K562 (cell line): ENCODE measurements around the gene PDLIM7. TPM values are rescaled to one million over a fixed set of nuclear protein-coding genes. Genes with fewer than 3 reads are reported as not detected.

Experiments used
- AFF1 ChIP-seq, 2 experiments: fragments of 450-650 bp; IDR thresholded peaks; 2 replicates each; pipeline ENCODE4 v1.6.1; 2018; ENCODE audit warnings: mild to moderate bottlenecking in 2 of 2, low read depth in 1 of 2; ENCODE audit not compliant: partially characterized antibody in 2 of 2
- ATF4 ChIP-seq: fragments of 450-650 bp; formaldehyde crosslinking; IDR thresholded peaks from 2 replicates; pipeline ENCODE4 v1.4.0; 2022; ENCODE audit warnings: mild to moderate bottlenecking, moderate library complexity
- CBFB ChIP-seq: sonication (generic); formaldehyde crosslinking; IDR thresholded peaks from 2 replicates; pipeline ENCODE4 v1.4.0; 2020; ENCODE audit warnings: mild to moderate bottlenecking, missing genetic modification reagents
- CREB3 ChIP-seq: fragments of 450-650 bp; conservative IDR thresholded peaks from 2 replicates; pipeline ENCODE4 v1.6.1; 2016; ENCODE audit warnings: missing genetic modification characterization, low read depth, mild to moderate bottlenecking, missing compliant biosample characterization, moderate library complexity
- CSDE1 ChIP-seq, 2 experiments: fragments of 450-650 bp; IDR thresholded peaks; 2 replicates each; pipeline ENCODE4 v1.6.1; 2016; ENCODE audit warnings: mild to moderate bottlenecking in 1 of 2
- ELF1 ChIP-seq: fragments of 200-800 bp; sonication (Bioruptor generic); IDR thresholded peaks from 2 replicates; pipeline ENCODE4 v1.6.1; 2016; ENCODE audit warnings: missing genetic modification characterization, missing compliant biosample characterization
- HNRNPL ChIP-seq: fragments of 200-400 bp; formaldehyde crosslinking; IDR thresholded peaks from 2 replicates; pipeline ENCODE4 v1.6.1; 2017; ENCODE audit warnings: low read depth, mild to moderate bottlenecking, low read length
- HOXB6 ChIP-seq: fragments of 250-450 bp; sonication (Bioruptor Pico); IDR thresholded peaks from 2 replicates; pipeline ENCODE4 v1.5.1; 2022; ENCODE audit warnings: mild to moderate bottlenecking, borderline replicate concordance
- ILK ChIP-seq: fragments of 450-650 bp; IDR thresholded peaks from 2 replicates; pipeline ENCODE4 v1.6.1; 2016; ENCODE audit warnings: missing genetic modification characterization, low read depth, mild to moderate bottlenecking, missing compliant biosample characterization, moderate library complexity, borderline replicate concordance
- KDM4B ChIP-seq, 2 experiments: fragments of 450-650 bp in 1 of 2; sonication (generic) in 1 of 2; IDR thresholded peaks; 2 replicates each; pipeline ENCODE4 v1.6.1; 2016 to 2017; ENCODE audit warnings: borderline replicate concordance in 2 of 2, antibody characterized with exemption in 1 of 2, low read depth in 1 of 2, mild to moderate bottlenecking in 1 of 2
- LCOR ChIP-seq: sonication (generic); formaldehyde crosslinking; IDR thresholded peaks from 2 replicates; pipeline ENCODE4 v1.8.0; 2022; ENCODE audit warnings: mild to moderate bottlenecking, missing genetic modification reagents
- NBN ChIP-seq: fragments of 450-650 bp; IDR thresholded peaks from 2 replicates; pipeline ENCODE4 v1.6.1; 2016; ENCODE audit warnings: low read depth, mild to moderate bottlenecking
- NUFIP1 ChIP-seq: fragments of 450-650 bp; IDR thresholded peaks from 2 replicates; pipeline ENCODE4 v1.6.1; 2018; ENCODE audit not compliant: partially characterized antibody
- PTRF ChIP-seq: fragments of 450-650 bp; IDR thresholded peaks from 2 replicates; pipeline ENCODE4 v1.6.1; 2016; ENCODE audit warnings: mild to moderate bottlenecking, missing genetic modification characterization, missing compliant biosample characterization
- SRSF3 ChIP-seq: fragments of 200-400 bp; formaldehyde crosslinking; IDR thresholded peaks from 2 replicates; pipeline ENCODE4 v1.6.1; 2016; ENCODE audit warnings: mild to moderate bottlenecking, low read length, moderate library complexity; ENCODE audit not compliant: insufficient read depth
- ZNF24 ChIP-seq: fragments of 450-650 bp; IDR thresholded peaks from 2 replicates; pipeline ENCODE4 v1.6.1; 2016
- ZNF253 ChIP-seq: fragments of 250-450 bp; sonication (Bioruptor Pico); conservative IDR thresholded peaks from 2 replicates; pipeline ENCODE4 v1.6.1; 2021; ENCODE audit warnings: mild to moderate bottlenecking
- ZNF3 ChIP-seq: fragments of 250-450 bp; sonication (Bioruptor Pico); IDR thresholded peaks from 2 replicates; pipeline ENCODE4 v1.5.0; 2021; ENCODE audit warnings: mild to moderate bottlenecking, moderate library complexity
- ZNF347 ChIP-seq: fragments of 450-650 bp; formaldehyde crosslinking; IDR thresholded peaks from 2 replicates; pipeline ENCODE4 v1.4.0; 2020; ENCODE audit warnings: low read depth, mild to moderate bottlenecking, moderate library complexity
- ZNF507 ChIP-seq: conservative IDR thresholded peaks from 2 replicates; pipeline ENCODE4 v1.6.1; 2017; ENCODE audit warnings: missing genetic modification characterization, missing compliant biosample characterization
- ZNF766 ChIP-seq: fragments of 200-800 bp; sonication (Bioruptor generic); conservative IDR thresholded peaks from 2 replicates; pipeline ENCODE4 v1.6.1; 2016; ENCODE audit warnings: missing genetic modification characterization, missing compliant biosample characterization
- polyA plus RNA-seq, 8 experiments: library from polyadenylated mRNA; depleted of rRNA in 4 of 8; stranded (reverse) in 5 of 8; unstranded in 3 of 8; fragments of >200 nt; fragmentation: Nextera tagmentation in 2 of 8; fragmentation: Illumina TruSeq in 1 of 8; extraction: Ambion mirVana in 2 of 8; extraction: Trizol in 1 of 8; gene quantifications; 2 replicates each; pipeline versions ENCODE4 v1.2.1 to v1.2.3, GENCODE V29; 2011 to 2014; ENCODE audit warnings: inconsistent platforms in 1 of 8, missing spikeins in 1 of 8
- total RNA-seq, 7 experiments: library from RNA; depleted of rRNA in 6 of 7; stranded (reverse); fragments of >200 nt in 6 of 7; fragmentation: Illumina TruSeq in 2 of 7; extraction: Trizol in 2 of 7; gene quantifications; 2 replicates each; pipeline versions ENCODE4 v1.2.1 to v1.2.3, GENCODE V29; 2011 to 2021; ENCODE audit warnings: low replicate concordance in 1 of 7
- TF ChIP-seq, protein P1 (sequence below): fragments of 200-800 bp; sonication (Bioruptor generic); IDR thresholded peaks from 2 replicates; pipeline ENCODE4 v1.6.1; 2017; ENCODE audit warnings: missing genetic modification characterization, missing compliant biosample characterization

Gene PDLIM7
- total and polyA plus RNA-seq, 9 of the 15 experiments (the other 6 are each of a cell fraction or from before 2014, with no cell fraction given), result 2.1 to 124 (median 32.6) TPM

- TF ChIP-seq, protein P1, sequence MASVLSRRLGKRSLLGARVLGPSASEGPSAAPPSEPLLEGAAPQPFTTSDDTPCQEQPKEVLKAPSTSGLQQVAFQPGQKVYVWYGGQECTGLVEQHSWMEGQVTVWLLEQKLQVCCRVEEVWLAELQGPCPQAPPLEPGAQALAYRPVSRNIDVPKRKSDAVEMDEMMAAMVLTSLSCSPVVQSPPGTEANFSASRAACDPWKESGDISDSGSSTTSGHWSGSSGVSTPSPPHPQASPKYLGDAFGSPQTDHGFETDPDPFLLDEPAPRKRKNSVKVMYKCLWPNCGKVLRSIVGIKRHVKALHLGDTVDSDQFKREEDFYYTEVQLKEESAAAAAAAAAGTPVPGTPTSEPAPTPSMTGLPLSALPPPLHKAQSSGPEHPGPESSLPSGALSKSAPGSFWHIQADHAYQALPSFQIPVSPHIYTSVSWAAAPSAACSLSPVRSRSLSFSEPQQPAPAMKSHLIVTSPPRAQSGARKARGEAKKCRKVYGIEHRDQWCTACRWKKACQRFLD (CRISPR knock-in tag), result no peak
- no peak for TF ChIP-seq AFF1 (IDR thresholded peaks at IDR 0.05; ENCODE audit: low read depth in 1 of 2, partially characterized antibody in 2 of 2)
- TF ChIP-seq KDM4B (IDR thresholded peaks at IDR 0.05; ENCODE audit: borderline replicate concordance in 2 of 2, low read depth in 1 of 2), result no peak
- TF ChIP-seq NBN, result no peak
- TF ChIP-seq ZNF253 (CRISPR knock-in tag), result no peak
- 0 out of 2 replicates have a peak, but pooled peaks have one; percentile 27 for TF ChIP-seq CBFB (CRISPR knock-in tag)
- no peak for TF ChIP-seq SRSF3
- TF ChIP-seq CSDE1 (IDR thresholded peaks at IDR 0.05), result no peak; a peak in 1 of 4 replicates
- TF ChIP-seq ATF4 (CRISPR knock-in tag), result no peak
- TF ChIP-seq LCOR (CRISPR knock-in tag), result no peak
- TF ChIP-seq ELF1, result peak; percentile 54; the same call in 1 of the 2 replicates
- TF ChIP-seq HNRNPL, result peak; percentile 83
- TF ChIP-seq NUFIP1, result no peak
- TF ChIP-seq ZNF766 (CRISPR knock-in tag), result no peak
- no peak for TF ChIP-seq PTRF (tag)
- 0 out of 2 replicates have a peak, but pooled peaks have one; percentile 26 for TF ChIP-seq ZNF24
- TF ChIP-seq CREB3 (tag), result no peak
- no peak for TF ChIP-seq HOXB6 (CRISPR knock-in tag)
- TF ChIP-seq ILK (tag), result no peak
- TF ChIP-seq ZNF347 (CRISPR knock-in tag), result no peak
- no peak for TF ChIP-seq ZNF3 (CRISPR knock-in tag)
- no peak for TF ChIP-seq ZNF507
These were observed 42.3 kb downstream of the PDLIM7 start (continued) for GRCh38 chr5:177455036-177455660.
